ENCODE measurements around the gene EFNA1.

GRCh38 chr1:155141749-155142148 lies 14.1 kb downstream of the EFNA1 start:
- TF ChIP-seq POLR2A (IDR thresholded peaks at IDR 0.05), result no peak
- TF ChIP-seq, protein P1, sequence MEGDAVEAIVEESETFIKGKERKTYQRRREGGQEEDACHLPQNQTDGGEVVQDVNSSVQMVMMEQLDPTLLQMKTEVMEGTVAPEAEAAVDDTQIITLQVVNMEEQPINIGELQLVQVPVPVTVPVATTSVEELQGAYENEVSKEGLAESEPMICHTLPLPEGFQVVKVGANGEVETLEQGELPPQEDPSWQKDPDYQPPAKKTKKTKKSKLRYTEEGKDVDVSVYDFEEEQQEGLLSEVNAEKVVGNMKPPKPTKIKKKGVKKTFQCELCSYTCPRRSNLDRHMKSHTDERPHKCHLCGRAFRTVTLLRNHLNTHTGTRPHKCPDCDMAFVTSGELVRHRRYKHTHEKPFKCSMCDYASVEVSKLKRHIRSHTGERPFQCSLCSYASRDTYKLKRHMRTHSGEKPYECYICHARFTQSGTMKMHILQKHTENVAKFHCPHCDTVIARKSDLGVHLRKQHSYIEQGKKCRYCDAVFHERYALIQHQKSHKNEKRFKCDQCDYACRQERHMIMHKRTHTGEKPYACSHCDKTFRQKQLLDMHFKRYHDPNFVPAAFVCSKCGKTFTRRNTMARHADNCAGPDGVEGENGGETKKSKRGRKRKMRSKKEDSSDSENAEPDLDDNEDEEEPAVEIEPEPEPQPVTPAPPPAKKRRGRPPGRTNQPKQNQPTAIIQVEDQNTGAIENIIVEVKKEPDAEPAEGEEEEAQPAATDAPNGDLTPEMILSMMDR (IDR thresholded peaks at IDR 0.05), result no peak
- TF ChIP-seq EP300 (IDR thresholded peaks at IDR 0.05), result no peak

Data from sigmoid colon (tissue), 4 donors.